HepG2 (cell line): ENCODE measurements around the gene SUPT6H. TPM values are rescaled to one million over a fixed set of nuclear protein-coding genes. Genes with fewer than 3 reads are reported as not detected.

Source experiments
- ARID4A ChIP-seq: sonication (generic); formaldehyde crosslinking; IDR thresholded peaks from 2 replicates; pipeline ENCODE4 v1.5.0; 2020; ENCODE audit warnings: mild to moderate bottlenecking, missing genetic modification reagents, borderline replicate concordance
- BCL3 ChIP-seq: sonication (generic); formaldehyde crosslinking; IDR thresholded peaks from 2 replicates; pipeline ENCODE4 v1.5.1; 2020; ENCODE audit warnings: mild to moderate bottlenecking, missing genetic modification reagents, moderate library complexity
- CREM ChIP-seq, 2 experiments: sonication (generic) in 1 of 2; formaldehyde crosslinking in 1 of 2; IDR thresholded peaks; 2 replicates each; pipeline versions ENCODE4 v1.4.0 to v1.6.1; 2016 to 2020; ENCODE audit warnings: antibody characterized with exemption in 1 of 2, mild to moderate bottlenecking in 1 of 2, missing genetic modification reagents in 1 of 2
- DDIT3 ChIP-seq: sonication (generic); formaldehyde crosslinking; IDR thresholded peaks from 2 replicates; pipeline ENCODE4 v1.4.0; 2020; ENCODE audit warnings: mild to moderate bottlenecking, missing genetic modification reagents
- E2F5 ChIP-seq: sonication (generic); formaldehyde crosslinking; conservative IDR thresholded peaks from 2 replicates; pipeline ENCODE4 v1.4.0; 2020; ENCODE audit warnings: missing genetic modification reagents
- NKX3-1 ChIP-seq: sonication (generic); formaldehyde crosslinking; IDR thresholded peaks from 2 replicates; pipeline ENCODE4 v1.5.0; 2020; ENCODE audit warnings: missing genetic modification reagents
- RARG ChIP-seq: sonication (generic); formaldehyde crosslinking; IDR thresholded peaks from 2 replicates; pipeline ENCODE4 v1.4.0; 2020; ENCODE audit warnings: low read depth, mild to moderate bottlenecking, missing genetic modification reagents
- RBAK ChIP-seq: sonication (generic); formaldehyde crosslinking; IDR thresholded peaks from 2 replicates; pipeline ENCODE4 v1.5.1; 2020; ENCODE audit warnings: mild to moderate bottlenecking, missing genetic modification reagents
- REST ChIP-seq, 2 experiments: IDR thresholded peaks; 2 replicates each; pipeline ENCODE4 v1.6.1; 2011 to 2012; ENCODE audit warnings: low read length in 2 of 2, borderline replicate concordance in 1 of 2, low read depth in 1 of 2, mild to moderate bottlenecking in 1 of 2, moderate library complexity in 1 of 2
- TBP ChIP-seq: sonication (generic); formaldehyde crosslinking; IDR thresholded peaks from 2 replicates; pipeline ENCODE4 v1.5.0; 2020; ENCODE audit warnings: missing genetic modification reagents
- THAP7 ChIP-seq: sonication (generic); formaldehyde crosslinking; IDR thresholded peaks from 2 replicates; pipeline ENCODE4 v1.8.1; 2023; ENCODE audit warnings: mild to moderate bottlenecking, missing genetic modification reagents
- YY1 ChIP-seq: IDR thresholded peaks from 2 replicates; pipeline ENCODE4 v1.6.1; 2011; ENCODE audit warnings: low read length, low read depth, moderate library complexity, mild to moderate bottlenecking; ENCODE audit not compliant: insufficient read depth, insufficient replicate concordance
- ZFY ChIP-seq: sonication (generic); formaldehyde crosslinking; IDR thresholded peaks from 2 replicates; pipeline ENCODE4 v1.4.0; 2020; ENCODE audit warnings: missing genetic modification reagents
- ZKSCAN8 ChIP-seq: IDR thresholded peaks from 2 replicates; pipeline ENCODE4 v1.6.1; 2016; ENCODE audit warnings: borderline replicate concordance, missing genetic modification reagents, missing compliant biosample characterization
- ZNF138 ChIP-seq: sonication (generic); formaldehyde crosslinking; IDR thresholded peaks from 2 replicates; pipeline ENCODE4 v1.5.0; 2020; ENCODE audit warnings: mild to moderate bottlenecking, low read depth, missing genetic modification reagents
- ZNF431 ChIP-seq: sonication (generic); formaldehyde crosslinking; IDR thresholded peaks from 2 replicates; pipeline ENCODE4 v1.9.0; 2022; ENCODE audit warnings: missing genetic modification reagents, low read depth, mild to moderate bottlenecking, borderline replicate concordance
- polyA plus RNA-seq, 8 experiments: library from polyadenylated mRNA; depleted of rRNA in 3 of 8; stranded (reverse) in 7 of 8; unstranded in 1 of 8; fragments of >200 nt; fragmentation: Illumina TruSeq in 4 of 8; extraction: Trizol in 4 of 8; gene quantifications; 2 replicates each; pipeline versions ENCODE4 v1.2.1 to v1.2.3, GENCODE V29; 2011 to 2016; ENCODE audit warnings: low read depth in 4 of 8, missing spikeins in 1 of 8, mixed read lengths in 1 of 8; ENCODE audit not compliant: insufficient read depth in 1 of 8
- total RNA-seq, 5 experiments: library from RNA; depleted of rRNA; stranded (reverse); fragments of >200 nt; fragmentation: Illumina TruSeq; extraction: Trizol; gene quantifications; 2 replicates each; pipeline ENCODE4 v1.2.3, GENCODE V29; 2016; ENCODE audit warnings: low read depth in 1 of 5

SUPT6H gene
- total and polyA plus RNA-seq, 2 of the 13 experiments (the other 11 are each of a cell fraction or from before 2014, with no cell fraction given) = 32.7 to 39.9 TPM

GRCh38 chr17:28744972-28745785 is 83.2 kb downstream of the SUPT6H start (continued):
- no peak for TF ChIP-seq ZKSCAN8
- TF ChIP-seq RARG (CRISPR knock-in tag) = no peak
- no peak for TF ChIP-seq RBAK (CRISPR knock-in tag)
- no peak for TF ChIP-seq YY1
- 0 out of 4 replicates have a peak, but pooled peaks of 1 of the 2 experiments have one; percentile 11 for TF ChIP-seq REST (IDR thresholded peaks at IDR 0.05; ENCODE audit: borderline replicate concordance in 1 of 2, low read depth in 1 of 2, low read length in 2 of 2)
- TF ChIP-seq TBP (CRISPR knock-in tag) = no peak
- peak; percentile 68; the same call in 1 of the 2 replicates for TF ChIP-seq ZFY (CRISPR knock-in tag)
- TF ChIP-seq ZNF138 = no peak
- TF ChIP-seq ZNF431 (CRISPR knock-in tag) = 0 out of 2 replicates have a peak, but pooled peaks have one; percentile 17
- no peak for TF ChIP-seq NKX3-1 (CRISPR knock-in tag)
- TF ChIP-seq BCL3 (CRISPR knock-in tag) = 0 out of 2 replicates have a peak, but pooled peaks have one; percentile 39
- no peak for TF ChIP-seq THAP7
- peak; percentile 81 for TF ChIP-seq ARID4A
- TF ChIP-seq E2F5 (CRISPR knock-in tag) = no peak
- no peak for TF ChIP-seq DDIT3 (CRISPR knock-in tag)
- TF ChIP-seq CREM (IDR thresholded peaks at IDR 0.05) = no peak
- no peak for TF ChIP-seq CREM (CRISPR knock-in tag; IDR thresholded peaks at IDR 0.05)
